Spleen (tissue), 11 donors: ENCODE measurements around the gene CRYBG3. TPM values are rescaled to one million over a fixed set of nuclear protein-coding genes. Genes with fewer than 3 reads are reported as not detected.

Experiments used
- DNase-seq: peaks from one replicate; pipeline ENCODE4 v3.0.0-alpha.2; 2020
- H3K27ac ChIP-seq, 8 donors: fragments of 200-600 bp; sonication (generic) in 7 of 8; 1 replicate in 4 of 8; 2 replicates in 4 of 8; pipeline versions ENCODE4 v1.5.0 to v1.8.0; 2016 to 2021; ENCODE audit warnings: inconsistent platforms in 4 of 8, mild to moderate bottlenecking in 4 of 8, moderate library complexity in 1 of 8
- H3K27me3 ChIP-seq, 7 donors: fragments of 200-600 bp; sonication (generic) in 6 of 7; replicated peaks in 1 of 7; 1 replicate in 4 of 7; 2 replicates in 3 of 7; pipeline versions ENCODE4 v1.5.0 to v1.8.0; 2016 to 2021; ENCODE audit warnings: inconsistent platforms in 3 of 7, mild to moderate bottlenecking in 1 of 7
- H3K36me3 ChIP-seq, 6 donors: fragments of 200-600 bp; sonication (generic) in 5 of 6; 1 replicate in 4 of 6; 2 replicates in 2 of 6; pipeline versions ENCODE4 v1.5.0 to v1.8.0; 2016 to 2021; ENCODE audit warnings: inconsistent platforms in 2 of 6
- H3K4me1 ChIP-seq, 6 donors: fragments of 200-600 bp; sonication (generic) in 5 of 6; 1 replicate in 3 of 6; 2 replicates in 3 of 6; pipeline versions ENCODE4 v1.5.0 to v1.8.0; 2016 to 2021; ENCODE audit warnings: inconsistent platforms in 3 of 6
- H3K4me3 ChIP-seq, 8 donors: fragments of 200-600 bp; sonication (generic) in 7 of 8; 1 replicate in 4 of 8; 2 replicates in 4 of 8; pipeline versions ENCODE4 v1.5.0 to v1.8.0; 2016 to 2021; ENCODE audit warnings: inconsistent platforms in 4 of 8, mild to moderate bottlenecking in 4 of 8, moderate library complexity in 2 of 8
- H3K9me3 ChIP-seq, 8 donors: fragments of 200-600 bp; sonication (generic) in 7 of 8; 1 replicate in 4 of 8; 2 replicates in 4 of 8; pipeline versions ENCODE4 v1.5.0 to v1.8.0; 2016 to 2021; ENCODE audit warnings: inconsistent platforms in 4 of 8
- POLR2A ChIP-seq, 3 donors: fragments of 450-650 bp; IDR thresholded peaks; one replicate each; pipeline ENCODE4 v1.5.1; 2017; ENCODE audit warnings: antibody characterized with exemption in 3 of 3, mild to moderate bottlenecking in 1 of 3
- POLR2AphosphoS5 ChIP-seq, 3 donors: sonication (generic); formaldehyde crosslinking; IDR thresholded peaks; one replicate each; pipeline ENCODE4 v1.5.1; 2017; ENCODE audit warnings: antibody characterized with exemption in 3 of 3
- WGBS, 5 donors: extraction: QIAGEN DNeasy Blood & Tissue Kit in 3 of 5; methylation state at CpG; one replicate each; pipeline versions ENCODE4 v1.1.5 to v1.1.7; 2013 to 2018; 5-methylcytosine and 5-hydroxymethylcytosine counted together
- intact Hi-C: fragments of 100-400 bp; cut with DNase I; formaldehyde crosslinking; loops from one replicate; pipeline ENCODE4 v1.15.0; 2023; ENCODE audit warnings: low total_unique reads
- polyA plus RNA-seq, 3 donors: library from polyadenylated mRNA; stranded (reverse); fragments of 200-250 nt; gene quantifications; one replicate each; pipeline ENCODE4 v1.2.1, GENCODE V29; 2013
- total RNA-seq, 7 donors: library from RNA; depleted of rRNA in 3 of 7; stranded (reverse); fragments of >200 nt in 3 of 7; fragmentation: NEBNext Ultra II Directional in 4 of 7; extraction: Animal tissue kit (Norgen Biotek cat#: 25700) in 4 of 7; gene quantifications; one replicate each; pipeline versions ENCODE4 v1.1.0 to v1.2.1, GENCODE V29; 2016 to 2021
- TF ChIP-seq, protein P1 (sequence below), 11 experiments: fragments of 200-600 bp in 7 of 11; fragments of 450-650 bp in 4 of 11; sonication (generic) in 4 of 11; IDR thresholded peaks in 8 of 11; conservative IDR thresholded peaks in 3 of 11; 1 replicate in 7 of 11; 2 replicates in 4 of 11; pipeline versions ENCODE4 v1.4.0 to v1.8.0; 2016 to 2021; ENCODE audit warnings: antibody characterized with exemption in 11 of 11, inconsistent platforms in 4 of 11, mild to moderate bottlenecking in 1 of 11
- donor health status: healthy with polysubstance abuse.
- donor health status: DM: no; HTN: no; CAD: no; lungs with moderate emphysema.
- donor health status: DM: no; HTN: no; CAD: no.
- donor health status: Bipolar disorder and iron deficiency.
- donor health status: healthy.
- donor health status: DM: no; HTN: no; CAD: no.
- donor health status: DM: yes; HTN: yes; CAD: no.

The CRYBG3 gene
- total and polyA plus RNA-seq, 10 donors = 1.5 to 22.6 (median 17.6) TPM

DNA sequence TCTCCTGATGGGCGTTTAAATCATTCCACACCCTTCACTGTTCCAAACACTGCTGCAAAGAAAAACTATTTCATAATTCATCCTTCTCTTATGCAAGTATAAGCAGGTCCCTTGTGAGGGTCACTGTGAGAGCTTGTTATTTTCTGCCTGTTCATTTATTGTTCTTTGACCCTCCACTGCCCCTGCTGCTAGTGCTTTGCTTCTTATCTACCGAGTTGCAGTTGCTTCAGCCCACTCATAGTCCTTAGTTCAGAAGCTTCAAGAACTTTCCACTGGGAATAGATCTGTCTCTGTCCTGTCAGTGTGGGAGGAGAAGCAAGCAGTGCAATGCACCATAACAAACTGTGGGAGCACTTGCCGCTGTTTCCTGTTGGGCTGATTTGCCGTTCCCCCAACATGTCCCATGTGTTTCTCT lies 110.6 kb downstream of the CRYBG3 start:
- Histone ChIP-seq H3K27ac (no peak overlapping the region), H3K4me1 (no peaks in the 10 kb centered on the region), H3K4me3 (no peak overlapping the region), H3K27me3 (no peaks in the 10 kb centered on the region), H3K9me3 (no peaks in the 10 kb centered on the region), H3K36me3 (peaks cover 0 to 38% (median 0%) of the 10 kb centered on the region in 6 donors)
- 71 to 83% (median 73%) methylated on average over 4 of the region's 4 CpGs for WGBS, 5 donors
- DNase-seq = no peak
- TF ChIP-seq, protein P1, sequence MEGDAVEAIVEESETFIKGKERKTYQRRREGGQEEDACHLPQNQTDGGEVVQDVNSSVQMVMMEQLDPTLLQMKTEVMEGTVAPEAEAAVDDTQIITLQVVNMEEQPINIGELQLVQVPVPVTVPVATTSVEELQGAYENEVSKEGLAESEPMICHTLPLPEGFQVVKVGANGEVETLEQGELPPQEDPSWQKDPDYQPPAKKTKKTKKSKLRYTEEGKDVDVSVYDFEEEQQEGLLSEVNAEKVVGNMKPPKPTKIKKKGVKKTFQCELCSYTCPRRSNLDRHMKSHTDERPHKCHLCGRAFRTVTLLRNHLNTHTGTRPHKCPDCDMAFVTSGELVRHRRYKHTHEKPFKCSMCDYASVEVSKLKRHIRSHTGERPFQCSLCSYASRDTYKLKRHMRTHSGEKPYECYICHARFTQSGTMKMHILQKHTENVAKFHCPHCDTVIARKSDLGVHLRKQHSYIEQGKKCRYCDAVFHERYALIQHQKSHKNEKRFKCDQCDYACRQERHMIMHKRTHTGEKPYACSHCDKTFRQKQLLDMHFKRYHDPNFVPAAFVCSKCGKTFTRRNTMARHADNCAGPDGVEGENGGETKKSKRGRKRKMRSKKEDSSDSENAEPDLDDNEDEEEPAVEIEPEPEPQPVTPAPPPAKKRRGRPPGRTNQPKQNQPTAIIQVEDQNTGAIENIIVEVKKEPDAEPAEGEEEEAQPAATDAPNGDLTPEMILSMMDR (IDR thresholded peaks at IDR 0.05 in 8 of 11, conservative IDR thresholded peaks at IDR 0.05 in 3 of 11) = no peak
- TF ChIP-seq POLR2A (IDR thresholded peaks at IDR 0.05) = no peak
- no peak for TF ChIP-seq POLR2AphosphoS5 (IDR thresholded peaks at IDR 0.05)
- intact Hi-C loops = no loop called here

DNA sequence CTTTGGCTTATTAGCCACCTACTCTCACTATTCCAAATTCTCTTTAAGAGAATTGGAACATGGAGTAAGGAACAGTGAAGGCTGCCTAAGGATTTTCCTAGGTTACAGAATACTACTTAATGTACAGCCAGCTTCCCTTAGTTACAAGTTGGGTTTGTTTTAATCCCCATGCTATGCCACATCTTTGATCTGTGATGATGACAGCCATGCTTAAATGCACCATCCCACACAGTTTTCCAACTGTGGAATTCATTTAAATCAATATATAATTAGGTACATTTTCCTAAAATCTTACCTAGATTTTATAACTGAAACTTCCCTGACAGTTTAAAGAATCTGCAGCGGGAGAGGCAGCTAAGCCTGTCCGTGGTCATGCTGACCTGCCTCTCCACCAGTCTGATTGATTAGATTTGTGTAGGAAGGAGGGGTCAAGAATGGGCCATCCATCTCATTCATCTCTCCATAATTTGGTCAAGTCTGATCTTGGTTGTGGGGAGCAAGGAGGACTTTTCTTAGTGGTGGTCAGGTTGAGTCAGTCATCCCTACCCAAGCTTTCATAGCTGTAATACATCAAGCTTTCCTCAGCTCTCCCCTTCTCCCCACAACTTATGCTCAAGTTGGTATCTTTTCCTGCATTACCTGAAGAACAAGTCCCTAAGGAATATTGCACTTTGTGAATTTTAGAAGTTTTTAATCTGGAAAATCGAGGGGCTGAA lies 113.3 kb downstream of the CRYBG3 start:
- intact Hi-C loops = no loop called here
- H3K4me1 ChIP-seq = no peaks in the 10 kb centered on the region
- TF ChIP-seq, protein P1 (IDR thresholded peaks at IDR 0.05 in 8 of 11, conservative IDR thresholded peaks at IDR 0.05 in 3 of 11) = no peak
- TF ChIP-seq POLR2A (IDR thresholded peaks at IDR 0.05) (no peak), POLR2AphosphoS5 (IDR thresholded peaks at IDR 0.05) (no peak)
- H3K9me3 ChIP-seq = no peaks in the 10 kb centered on the region
- no peak overlapping the region for H3K4me3 ChIP-seq
- H3K27me3 ChIP-seq = no peaks in the 10 kb centered on the region
- H3K36me3 ChIP-seq = peaks cover 0 to 53% (median 3%) of the 10 kb centered on the region in 6 donors
- H3K27ac ChIP-seq = no peak overlapping the region
- WGBS, 5 donors = 90 to 94% (median 92%) methylated on average over 3 of the region's 3 CpGs
- no peak for DNase-seq

DNA sequence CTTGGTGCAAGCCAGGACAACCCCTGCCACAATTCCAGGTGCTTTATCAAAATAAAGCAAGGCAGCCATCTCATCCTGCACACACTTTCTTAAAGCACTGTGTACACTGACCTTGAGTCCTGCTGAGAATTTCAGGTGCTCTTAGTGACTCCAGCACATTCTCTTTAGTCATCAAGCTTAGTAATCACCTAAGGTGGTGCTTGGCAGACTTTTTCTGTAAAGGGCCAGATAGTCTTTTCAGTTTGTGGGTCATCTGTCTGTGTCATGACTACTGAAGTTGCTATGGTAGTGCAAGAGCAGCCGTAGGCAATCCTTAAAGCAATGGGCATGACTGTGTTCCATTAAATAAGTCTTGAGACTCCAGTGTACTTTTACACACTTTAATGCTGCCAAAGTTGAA lies 114.0 kb downstream of the CRYBG3 start:
- no peak overlapping the region for H3K27ac ChIP-seq
- no peak overlapping the region for H3K4me3 ChIP-seq
- H3K36me3 ChIP-seq = peaks cover 0 to 56% (median 3%) of the 10 kb centered on the region in 6 donors
- no peaks in the 10 kb centered on the region for H3K4me1 ChIP-seq
- H3K9me3 ChIP-seq = no peaks in the 10 kb centered on the region
- intact Hi-C loops = no loop called here
- no peaks in the 10 kb centered on the region for H3K27me3 ChIP-seq
- DNase-seq = no peak
- 88 to 100% (median 95%) methylated on average over 1 of the region's 1 CpG for WGBS, 5 donors
- TF ChIP-seq POLR2AphosphoS5 (IDR thresholded peaks at IDR 0.05) (no peak), POLR2A (IDR thresholded peaks at IDR 0.05) (no peak)
- TF ChIP-seq, protein P1 (IDR thresholded peaks at IDR 0.05 in 8 of 11, conservative IDR thresholded peaks at IDR 0.05 in 3 of 11) = no peak

DNA sequence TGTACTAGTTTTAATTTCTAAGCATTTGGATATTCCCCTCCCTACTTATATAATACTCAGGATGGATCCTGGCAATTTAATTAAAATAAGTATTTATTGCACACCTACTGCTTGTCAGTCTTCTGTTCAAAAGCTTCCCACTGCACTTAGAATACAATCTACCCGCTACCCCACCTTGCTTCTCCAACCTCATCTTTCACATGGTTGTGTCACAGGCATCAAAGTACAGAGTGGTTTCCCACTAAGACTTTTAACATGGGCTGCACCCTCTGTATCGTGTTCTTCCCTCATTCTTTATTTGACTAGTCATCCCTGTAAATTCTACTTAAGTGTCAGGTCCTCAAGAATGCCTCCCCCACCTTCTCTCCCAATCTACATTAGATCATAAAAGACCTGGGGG lies 115.4 kb downstream of the CRYBG3 start:
- Histone ChIP-seq H3K9me3 (no peaks in the 10 kb centered on the region), H3K27ac (no peak overlapping the region), H3K4me3 (no peak overlapping the region), H3K4me1 (no peaks in the 10 kb centered on the region), H3K36me3 (peaks cover 0 to 65% (median 9%) of the 10 kb centered on the region in 6 donors), H3K27me3 (no peaks in the 10 kb centered on the region)
- intact Hi-C loops = no loop called here
- DNase-seq = no peak
- TF ChIP-seq POLR2A (IDR thresholded peaks at IDR 0.05) = no peak
- TF ChIP-seq, protein P1 (IDR thresholded peaks at IDR 0.05 in 8 of 11, conservative IDR thresholded peaks at IDR 0.05 in 3 of 11) = no peak
- WGBS, 5 donors = 86 to 96% (median 95%) methylated on average over 2 of the region's 2 CpGs
